ENCODE data around the gene NTMT1. TPM values are rescaled to one million over a fixed set of nuclear protein-coding genes. Genes with fewer than 3 reads are reported as not detected.

The NTMT1 gene
- total RNA-seq, 4 donors from 2014 or later, result 20.3 to 33.3 (median 31.9) TPM

DNA sequence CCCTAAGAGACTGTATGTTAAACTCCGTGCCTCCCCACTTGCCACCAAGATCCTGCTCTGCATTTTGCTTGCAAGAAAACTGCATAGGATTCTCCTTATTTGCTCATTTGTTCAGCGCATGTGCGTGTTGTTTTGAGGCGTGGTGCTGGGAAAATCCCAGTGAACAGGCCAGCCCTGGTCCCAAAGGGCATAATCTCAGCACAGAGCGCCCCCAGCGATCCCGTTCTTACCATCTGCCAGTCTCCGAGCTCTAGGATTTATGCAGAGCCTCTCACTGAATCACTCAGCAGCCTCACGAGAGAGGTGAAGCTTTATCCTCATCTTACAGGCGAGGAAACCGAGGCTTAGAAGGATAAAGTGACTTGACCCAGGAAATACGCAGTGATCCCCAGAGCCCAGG lies 51.0 kb downstream of the NTMT1 start:
- Histone ChIP-seq H3K9me3 (no peaks in the 10 kb centered on the region), H3K36me3 (no peaks in the 10 kb centered on the region), H3K27ac (replicated peaks in 1 of 4) (no peak overlapping the region), H3K4me3 (no peak overlapping the region), H3K4me1 (peaks cover 0 to 14% (median 5%) of the 10 kb centered on the region in 4 donors), H3K27me3 (peaks cover 0 to 46% (median 0%) of the 10 kb centered on the region in 4 donors)
- 79% methylated on average over 12 of the region's 12 CpGs for WGBS
- DNase-seq (ENCODE audit: extremely low spot score), result no peak
- intact Hi-C loops (cut with DNase I), result no loop called here
- no peak for TF ChIP-seq POLR2A (IDR thresholded peaks at IDR 0.05; ENCODE audit: low read depth)
- TF ChIP-seq EP300 (IDR thresholded peaks at IDR 0.05), result no peak
- TF ChIP-seq, protein P1, sequence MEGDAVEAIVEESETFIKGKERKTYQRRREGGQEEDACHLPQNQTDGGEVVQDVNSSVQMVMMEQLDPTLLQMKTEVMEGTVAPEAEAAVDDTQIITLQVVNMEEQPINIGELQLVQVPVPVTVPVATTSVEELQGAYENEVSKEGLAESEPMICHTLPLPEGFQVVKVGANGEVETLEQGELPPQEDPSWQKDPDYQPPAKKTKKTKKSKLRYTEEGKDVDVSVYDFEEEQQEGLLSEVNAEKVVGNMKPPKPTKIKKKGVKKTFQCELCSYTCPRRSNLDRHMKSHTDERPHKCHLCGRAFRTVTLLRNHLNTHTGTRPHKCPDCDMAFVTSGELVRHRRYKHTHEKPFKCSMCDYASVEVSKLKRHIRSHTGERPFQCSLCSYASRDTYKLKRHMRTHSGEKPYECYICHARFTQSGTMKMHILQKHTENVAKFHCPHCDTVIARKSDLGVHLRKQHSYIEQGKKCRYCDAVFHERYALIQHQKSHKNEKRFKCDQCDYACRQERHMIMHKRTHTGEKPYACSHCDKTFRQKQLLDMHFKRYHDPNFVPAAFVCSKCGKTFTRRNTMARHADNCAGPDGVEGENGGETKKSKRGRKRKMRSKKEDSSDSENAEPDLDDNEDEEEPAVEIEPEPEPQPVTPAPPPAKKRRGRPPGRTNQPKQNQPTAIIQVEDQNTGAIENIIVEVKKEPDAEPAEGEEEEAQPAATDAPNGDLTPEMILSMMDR (IDR thresholded peaks at IDR 0.05), result no peak
- TF ChIP-seq POLR2AphosphoS5 (IDR thresholded peaks at IDR 0.05), result no peak

DNA sequence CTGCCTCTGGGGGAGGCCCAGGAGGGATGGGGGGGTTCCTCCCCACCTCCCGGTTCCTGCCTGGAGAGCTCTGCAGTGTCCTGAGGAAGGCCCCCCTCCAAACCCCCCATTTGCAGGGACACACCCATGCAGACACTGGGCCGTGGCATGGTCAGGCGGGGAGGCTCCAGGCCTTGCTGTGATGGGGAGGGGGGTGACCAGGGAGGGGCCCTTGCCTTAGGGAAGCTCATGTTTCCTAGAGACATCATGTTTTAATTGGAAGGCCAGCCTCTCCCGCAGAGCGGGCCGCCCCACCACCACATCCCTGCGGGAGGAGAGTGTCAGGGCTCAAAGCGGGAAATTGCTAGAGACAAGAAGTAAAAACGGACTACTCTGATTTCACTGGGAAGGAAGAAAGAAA lies 51.5 kb downstream of the NTMT1 start:
- TF ChIP-seq POLR2AphosphoS5 (IDR thresholded peaks at IDR 0.05) (no peak), POLR2A (IDR thresholded peaks at IDR 0.05; ENCODE audit: low read depth) (no peak), EP300 (IDR thresholded peaks at IDR 0.05) (no peak)
- TF ChIP-seq, protein P1 (IDR thresholded peaks at IDR 0.05), result no peak
- no peak for DNase-seq (ENCODE audit: extremely low spot score)
- no peak overlapping the region for H3K27ac ChIP-seq (replicated peaks in 1 of 4)
- intact Hi-C loops (cut with DNase I), result no loop called here
- no peaks in the 10 kb centered on the region for H3K36me3 ChIP-seq
- peaks cover 0 to 14% (median 5%) of the 10 kb centered on the region in 4 donors for H3K4me1 ChIP-seq
- H3K4me3 ChIP-seq, result no peak overlapping the region
- WGBS, result 87% methylated on average over 6 of the region's 9 CpGs
- no peaks in the 10 kb centered on the region for H3K9me3 ChIP-seq
- H3K27me3 ChIP-seq, result peaks cover 0 to 51% (median 0%) of the 10 kb centered on the region in 4 donors

- no peak for DNase-seq (ENCODE audit: extremely low spot score)
- intact Hi-C loops (cut with DNase I), result no loop called here
- Histone ChIP-seq H3K27me3 (peaks cover 0 to 54% (median 0%) of the 10 kb centered on the region in 4 donors), H3K36me3 (no peaks in the 10 kb centered on the region), H3K4me1 (peaks cover 0 to 14% (median 5%) of the 10 kb centered on the region in 4 donors), H3K27ac (replicated peaks in 1 of 4) (no peak overlapping the region), H3K9me3 (no peaks in the 10 kb centered on the region), H3K4me3 (no peak overlapping the region)
- 83% methylated on average over 9 of the region's 9 CpGs for WGBS
- no peak for TF ChIP-seq EP300 (IDR thresholded peaks at IDR 0.05)
- TF ChIP-seq, protein P1 (IDR thresholded peaks at IDR 0.05), result no peak
- no peak for TF ChIP-seq POLR2AphosphoS5 (IDR thresholded peaks at IDR 0.05)
- no peak for TF ChIP-seq POLR2A (IDR thresholded peaks at IDR 0.05; ENCODE audit: low read depth)
Measured at GRCh38 chr9:129678844-129679243, 52.9 kb downstream of the NTMT1 start.

DNA sequence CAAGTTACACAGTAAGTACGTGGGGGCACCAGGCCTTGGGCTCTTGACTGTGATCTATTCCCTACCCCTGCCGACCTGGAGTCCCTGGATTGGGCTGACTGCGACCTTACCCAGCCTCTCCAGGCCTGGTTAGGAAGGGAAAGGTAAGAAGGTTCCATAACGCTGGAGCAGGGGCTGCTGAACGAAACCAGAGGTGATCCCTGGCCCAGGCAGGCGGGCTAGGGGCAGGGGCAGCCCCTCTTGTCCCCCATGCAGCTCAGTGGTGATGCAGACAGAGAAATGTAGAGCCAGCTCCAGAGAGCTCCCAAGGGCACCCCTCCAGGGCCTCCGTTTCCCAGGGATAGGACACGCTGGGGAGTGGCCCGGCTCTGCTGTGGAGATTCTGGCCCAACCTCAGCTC lies 53.6 kb downstream of the NTMT1 start:
- no peaks in the 10 kb centered on the region for H3K36me3 ChIP-seq
- whole genome bisulfite sequencing, result 95% methylated on average over 6 of the region's 9 CpGs
- no peak overlapping the region for H3K4me3 ChIP-seq

More for the DNA sequence above, 53.6 kb downstream of the NTMT1 start:
- Histone ChIP-seq H3K27me3 (peaks cover 0 to 54% (median 0%) of the 10 kb centered on the region in 4 donors), H3K9me3 (no peaks in the 10 kb centered on the region), H3K27ac (replicated peaks in 1 of 4) (no peak overlapping the region), H3K4me1 (peaks cover 0 to 14% (median 5%) of the 10 kb centered on the region in 4 donors)
- no peak for DNase-seq (ENCODE audit: extremely low spot score)
- intact Hi-C loops (cut with DNase I), result no loop called here
- TF ChIP-seq EP300 (IDR thresholded peaks at IDR 0.05) (no peak), POLR2AphosphoS5 (IDR thresholded peaks at IDR 0.05) (no peak), POLR2A (IDR thresholded peaks at IDR 0.05; ENCODE audit: low read depth) (no peak)
- TF ChIP-seq, protein P1 (IDR thresholded peaks at IDR 0.05), result no peak

Data from esophagus muscularis mucosa (tissue), 4 donors.